ENCODE results near the gene GRID2.
"Not testable (repeated sequence)": the region's sequence is repeated elsewhere in the genome, so short reads cannot be mapped to it uniquely, and the experiment has no call there.

Gene GRID2

GRCh38 chr4:92305878-92306520 lies 2.2 kb downstream of the GRID2 start:
- no peak for FAIRE-seq

- no peak for FAIRE-seq
Measured at GRCh38 chr4:92307181-92307580, 3.4 kb downstream of the GRID2 start.

GRCh38 chr4:92307866-92308265 lies 4.1 kb downstream of the GRID2 start:
- no peak for FAIRE-seq

GRCh38 chr4:92317047-92317446 lies 13.3 kb downstream of the GRID2 start:
- no peak for FAIRE-seq

- FAIRE-seq, result no peak
Measured at GRCh38 chr4:92328095-92328494, 24.3 kb downstream of the GRID2 start.

- no peak for FAIRE-seq
Measured at GRCh38 chr4:92333016-92333415, 29.2 kb downstream of the GRID2 start.

GRCh38 chr4:92334716-92335350 lies 31.1 kb downstream of the GRID2 start:
- no peak for FAIRE-seq

GRCh38 chr4:92339676-92340075 lies 35.9 kb downstream of the GRID2 start:
- FAIRE-seq, result no peak

GRCh38 chr4:92344216-92344615 lies 40.5 kb downstream of the GRID2 start:
- FAIRE-seq, result no peak

- FAIRE-seq, result no peak
Measured at GRCh38 chr4:92346289-92346688, 42.5 kb downstream of the GRID2 start.

GRCh38 chr4:92357966-92358365 lies 54.2 kb downstream of the GRID2 start:
- FAIRE-seq, result no peak

GRCh38 chr4:92359491-92359890 lies 55.7 kb downstream of the GRID2 start:
- no peak for FAIRE-seq

- FAIRE-seq, result no peak
Measured at GRCh38 chr4:92362028-92362427, 58.3 kb downstream of the GRID2 start.

GRCh38 chr4:92368653-92369052 lies 64.9 kb downstream of the GRID2 start:
- FAIRE-seq, result no peak

- FAIRE-seq, result no peak
Measured at GRCh38 chr4:92381616-92382015, 77.8 kb downstream of the GRID2 start.

GRCh38 chr4:92382128-92382527 lies 78.4 kb downstream of the GRID2 start:
- FAIRE-seq, result no peak

- FAIRE-seq, result peak; percentile 68
Measured at GRCh38 chr4:92387459-92388069, 83.8 kb downstream of the GRID2 start.

- no peak for FAIRE-seq
Measured at GRCh38 chr4:92399032-92399431, 95.3 kb downstream of the GRID2 start.

GRCh38 chr4:92403525-92403924 lies 99.8 kb downstream of the GRID2 start:
- FAIRE-seq, result not testable (repeated sequence)

- FAIRE-seq, result no peak
Measured at GRCh38 chr4:92406488-92406887, 102.7 kb downstream of the GRID2 start.

- FAIRE-seq, result no peak
Measured at GRCh38 chr4:92421920-92422319, 118.2 kb downstream of the GRID2 start.

GRCh38 chr4:92433272-92433758 lies 129.5 kb downstream of the GRID2 start:
- FAIRE-seq, result no peak

- not testable (repeated sequence) for FAIRE-seq
Measured at GRCh38 chr4:92438722-92439121, 135.0 kb downstream of the GRID2 start.

GRCh38 chr4:92442131-92442530 lies 138.4 kb downstream of the GRID2 start:
- not testable (repeated sequence) for FAIRE-seq

Data from islet of Langerhans (tissue), 1 donor.